HepG2 (cell line): ENCODE results near the gene HSPA1A. TPM values are rescaled to one million over a fixed set of nuclear protein-coding genes. Genes with fewer than 3 reads are reported as not detected.

Experiments
- CHD4 ChIP-seq: fragments of 200-600 bp; sonication (generic); IDR thresholded peaks from 2 replicates; pipeline ENCODE4 v1.7.0; 2017; ENCODE audit warnings: mild to moderate bottlenecking, low read length, borderline replicate concordance
- CREBL2 ChIP-seq: sonication (generic); formaldehyde crosslinking; IDR thresholded peaks from 2 replicates; pipeline ENCODE4 v1.8.1; 2023; ENCODE audit warnings: missing genetic modification reagents, mild to moderate bottlenecking, borderline replicate concordance
- FOSL2 ChIP-seq: sonication (generic); formaldehyde crosslinking; IDR thresholded peaks from 2 replicates; pipeline ENCODE4 v1.4.0; 2020; ENCODE audit warnings: missing genetic modification reagents
- HES4 ChIP-seq: sonication (generic); formaldehyde crosslinking; IDR thresholded peaks from 2 replicates; pipeline ENCODE4 v1.9.0; 2021; ENCODE audit warnings: mild to moderate bottlenecking, missing genetic modification reagents, borderline replicate concordance
- HMG20A ChIP-seq: IDR thresholded peaks from 2 replicates; pipeline ENCODE4 v1.6.1; 2016; ENCODE audit warnings: borderline replicate concordance
- HMGA1 ChIP-seq: sonication (generic); formaldehyde crosslinking; conservative IDR thresholded peaks from 2 replicates; pipeline ENCODE4 v1.4.0; 2020; ENCODE audit warnings: missing genetic modification reagents
- HOXA5 ChIP-seq: sonication (generic); formaldehyde crosslinking; IDR thresholded peaks from 2 replicates; pipeline ENCODE4 v1.4.0; 2020; ENCODE audit warnings: missing genetic modification reagents
- KDM5A ChIP-seq: fragments of 200-600 bp; sonication (generic); IDR thresholded peaks from 2 replicates; pipeline ENCODE4 v1.7.0; 2018; ENCODE audit warnings: antibody characterized with exemption, mild to moderate bottlenecking, low read length, borderline replicate concordance
- PCBP2 ChIP-seq: fragments of 200-400 bp; formaldehyde crosslinking; optimal IDR thresholded peaks from 2 replicates; pipeline ENCODE3; 2018; ENCODE audit warnings: low read length, low read depth; ENCODE audit not compliant: poor library complexity, severe bottlenecking
- PPARG ChIP-seq: conservative IDR thresholded peaks from 2 replicates; pipeline ENCODE4 v1.6.1; 2016; ENCODE audit warnings: missing biosample characterization, missing genetic modification reagents
- PRPF4 ChIP-seq: fragments of 200-400 bp; formaldehyde crosslinking; IDR thresholded peaks from 2 replicates; pipeline ENCODE4 v1.6.1; 2016; ENCODE audit warnings: low read length, low read depth; ENCODE audit not compliant: poor library complexity, severe bottlenecking
- SP140L ChIP-seq: sonication (generic); formaldehyde crosslinking; IDR thresholded peaks from 2 replicates; pipeline ENCODE4 v1.4.0; 2020; ENCODE audit warnings: missing genetic modification reagents, borderline replicate concordance
- SRSF1 ChIP-seq: fragments of 200-400 bp; formaldehyde crosslinking; optimal IDR thresholded peaks from 2 replicates; pipeline ENCODE3; 2017; ENCODE audit warnings: mild to moderate bottlenecking, low read depth, low read length, moderate library complexity
- THAP8 ChIP-seq: sonication (generic); formaldehyde crosslinking; IDR thresholded peaks from 2 replicates; pipeline ENCODE4 v1.5.1; 2020; ENCODE audit warnings: missing genetic modification reagents, mild to moderate bottlenecking, borderline replicate concordance
- TOE1 ChIP-seq: sonication (generic); formaldehyde crosslinking; IDR thresholded peaks from 2 replicates; pipeline ENCODE4 v1.4.0; 2020; ENCODE audit warnings: mild to moderate bottlenecking, missing genetic modification reagents
- ZFP37 ChIP-seq: sonication (generic); formaldehyde crosslinking; IDR thresholded peaks from 2 replicates; pipeline ENCODE4 v1.4.0; 2020; ENCODE audit warnings: missing genetic modification reagents, borderline replicate concordance
- ZNF101 ChIP-seq: sonication (generic); formaldehyde crosslinking; IDR thresholded peaks from 2 replicates; pipeline ENCODE4 v1.4.0; 2020; ENCODE audit warnings: mild to moderate bottlenecking, low read depth, missing genetic modification reagents, borderline replicate concordance
- ZNF224 ChIP-seq: sonication (generic); formaldehyde crosslinking; IDR thresholded peaks from 2 replicates; pipeline ENCODE4 v1.5.0; 2020; ENCODE audit warnings: mild to moderate bottlenecking, missing genetic modification reagents
- ZNF263 ChIP-seq: sonication (generic); formaldehyde crosslinking; IDR thresholded peaks from 2 replicates; pipeline ENCODE4 v1.4.0; 2020; ENCODE audit warnings: missing genetic modification reagents
- ZNF318 ChIP-seq: sonication (generic); formaldehyde crosslinking; IDR thresholded peaks from 2 replicates; pipeline ENCODE4 v1.4.0; 2020; ENCODE audit warnings: mild to moderate bottlenecking, missing genetic modification reagents
- ZNF44 ChIP-seq: sonication (generic); formaldehyde crosslinking; IDR thresholded peaks from 2 replicates; pipeline ENCODE4 v1.5.1; 2020; ENCODE audit warnings: mild to moderate bottlenecking, missing genetic modification reagents
- ZNF556 ChIP-seq: sonication (generic); formaldehyde crosslinking; IDR thresholded peaks from 2 replicates; pipeline ENCODE4 v1.4.0; 2020; ENCODE audit warnings: mild to moderate bottlenecking, missing genetic modification reagents, borderline replicate concordance
- ZNF878 ChIP-seq: sonication (generic); formaldehyde crosslinking; IDR thresholded peaks from 2 replicates; pipeline ENCODE4 v1.8.1; 2023; ENCODE audit warnings: mild to moderate bottlenecking, missing genetic modification reagents, moderate library complexity
- ZNF891 ChIP-seq: sonication (generic); formaldehyde crosslinking; IDR thresholded peaks from 2 replicates; pipeline ENCODE4 v1.5.0; 2020; ENCODE audit warnings: mild to moderate bottlenecking, missing genetic modification reagents
- polyA plus RNA-seq, 8 experiments: library from polyadenylated mRNA; depleted of rRNA in 3 of 8; stranded (reverse) in 7 of 8; unstranded in 1 of 8; fragments of >200 nt; fragmentation: Illumina TruSeq in 4 of 8; extraction: Trizol in 4 of 8; gene quantifications; 2 replicates each; pipeline versions ENCODE4 v1.2.1 to v1.2.3, GENCODE V29; 2011 to 2016; ENCODE audit warnings: low read depth in 4 of 8, missing spikeins in 1 of 8, mixed read lengths in 1 of 8; ENCODE audit not compliant: insufficient read depth in 1 of 8
- total RNA-seq, 5 experiments: library from RNA; depleted of rRNA; stranded (reverse); fragments of >200 nt; fragmentation: Illumina TruSeq; extraction: Trizol; gene quantifications; 2 replicates each; pipeline ENCODE4 v1.2.3, GENCODE V29; 2016; ENCODE audit warnings: low read depth in 1 of 5

Gene HSPA1A
- total and polyA plus RNA-seq, 2 of the 13 experiments (the other 11 are each of a cell fraction or from before 2014, with no cell fraction given), result 44.5 to 85.0 TPM

- TF ChIP-seq FOSL2 (CRISPR knock-in tag), result no peak
- TF ChIP-seq SP140L, result no peak
- no peak for TF ChIP-seq HES4 (CRISPR knock-in tag)
- TF ChIP-seq HMGA1 (CRISPR knock-in tag), result no peak
- TF ChIP-seq HMG20A (CRISPR knock-in tag), result no peak
- no peak for TF ChIP-seq ZNF318 (CRISPR knock-in tag)
- TF ChIP-seq KDM5A, result 0 out of 2 replicates have a peak, but pooled peaks have one; percentile 46
- no peak for TF ChIP-seq CREBL2 (CRISPR knock-in tag)
- TF ChIP-seq ZFP37 (CRISPR knock-in tag), result no peak
- no peak for TF ChIP-seq ZNF224 (CRISPR knock-in tag)
- no peak for TF ChIP-seq TOE1 (CRISPR knock-in tag)
- no peak for TF ChIP-seq HOXA5 (CRISPR knock-in tag)
- TF ChIP-seq PRPF4, result no peak
- no peak for TF ChIP-seq ZNF44 (CRISPR knock-in tag)
- no peak for TF ChIP-seq PCBP2
- TF ChIP-seq ZNF891 (CRISPR knock-in tag), result no peak
- no peak for TF ChIP-seq ZNF263
- no peak for TF ChIP-seq SRSF1
- no peak for TF ChIP-seq THAP8
- no peak for TF ChIP-seq CHD4
- no peak for TF ChIP-seq PPARG (CRISPR knock-in tag)
- no peak for TF ChIP-seq ZNF878 (CRISPR knock-in tag)
- no peak for TF ChIP-seq ZNF556 (CRISPR knock-in tag)
- no peak for TF ChIP-seq ZNF101 (CRISPR knock-in tag)
Measured at GRCh38 chr6:31836047-31836473, 20.7 kb downstream of the HSPA1A start (continued).
